MM.1S (cell line): ENCODE data around the gene EIPR1.

Experiments used
- EZH2 ChIP-seq: fragments of 300-600 bp; sonication (generic); optimal IDR thresholded peaks from 2 replicates; pipeline ENCODE3; 2017; ENCODE audit warnings: low read depth, mild to moderate bottlenecking, antibody characterized with exemption, low read length, mixed read lengths
- EZH2phosphoT487 ChIP-seq: fragments of 300-600 bp; sonication (generic); IDR thresholded peaks from 2 replicates; pipeline ENCODE4 v1.6.1; 2018; ENCODE audit warnings: antibody characterized with exemption, low read length
- TF ChIP-seq, protein P1 (sequence below): fragments of 300-600 bp; sonication (generic); IDR thresholded peaks from 2 replicates; pipeline ENCODE4 v1.5.1; 2016; ENCODE audit warnings: antibody characterized with exemption, low read length, mixed read lengths

GRCh38 chr2:3175568-3175955 lies 202.1 kb downstream of the EIPR1 start:
- TF ChIP-seq, protein P1, sequence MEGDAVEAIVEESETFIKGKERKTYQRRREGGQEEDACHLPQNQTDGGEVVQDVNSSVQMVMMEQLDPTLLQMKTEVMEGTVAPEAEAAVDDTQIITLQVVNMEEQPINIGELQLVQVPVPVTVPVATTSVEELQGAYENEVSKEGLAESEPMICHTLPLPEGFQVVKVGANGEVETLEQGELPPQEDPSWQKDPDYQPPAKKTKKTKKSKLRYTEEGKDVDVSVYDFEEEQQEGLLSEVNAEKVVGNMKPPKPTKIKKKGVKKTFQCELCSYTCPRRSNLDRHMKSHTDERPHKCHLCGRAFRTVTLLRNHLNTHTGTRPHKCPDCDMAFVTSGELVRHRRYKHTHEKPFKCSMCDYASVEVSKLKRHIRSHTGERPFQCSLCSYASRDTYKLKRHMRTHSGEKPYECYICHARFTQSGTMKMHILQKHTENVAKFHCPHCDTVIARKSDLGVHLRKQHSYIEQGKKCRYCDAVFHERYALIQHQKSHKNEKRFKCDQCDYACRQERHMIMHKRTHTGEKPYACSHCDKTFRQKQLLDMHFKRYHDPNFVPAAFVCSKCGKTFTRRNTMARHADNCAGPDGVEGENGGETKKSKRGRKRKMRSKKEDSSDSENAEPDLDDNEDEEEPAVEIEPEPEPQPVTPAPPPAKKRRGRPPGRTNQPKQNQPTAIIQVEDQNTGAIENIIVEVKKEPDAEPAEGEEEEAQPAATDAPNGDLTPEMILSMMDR: no peak
- TF ChIP-seq EZH2phosphoT487 (no peak), EZH2 (no peak)
